ENCODE data around the gene SFXN1.

The SFXN1 gene

GRCh38 chr5:175465282-175465681 lies 13.1 kb upstream of the SFXN1 start:
- DNase-seq (ENCODE audit: low read depth, low spot score), result no peak

- peak; percentile 53 for DNase-seq (ENCODE audit: low read depth, low spot score)
Observed at GRCh38 chr5:175466700-175467318, 11.6 kb upstream of the SFXN1 start.

GRCh38 chr5:175467983-175468690 lies 10.2 kb upstream of the SFXN1 start:
- no peak for DNase-seq (ENCODE audit: low read depth, low spot score)

GRCh38 chr5:175468892-175469291 lies 9.5 kb upstream of the SFXN1 start:
- DNase-seq (ENCODE audit: low read depth, low spot score), result no peak

GRCh38 chr5:175469916-175470315 lies 8.4 kb upstream of the SFXN1 start:
- DNase-seq (ENCODE audit: low read depth, low spot score), result no peak

GRCh38 chr5:175470781-175471180 lies 7.6 kb upstream of the SFXN1 start:
- peak; percentile 22 for DNase-seq (ENCODE audit: low read depth, low spot score)

GRCh38 chr5:175471196-175471595 lies 7.2 kb upstream of the SFXN1 start:
- no peak for DNase-seq (ENCODE audit: low read depth, low spot score)

- no peak for DNase-seq (ENCODE audit: low read depth, low spot score)
Observed at GRCh38 chr5:175471628-175472027, 6.7 kb upstream of the SFXN1 start.

- no peak for DNase-seq (ENCODE audit: low read depth, low spot score)
Observed at GRCh38 chr5:175472378-175472777, 6.0 kb upstream of the SFXN1 start.

- no peak for DNase-seq (ENCODE audit: low read depth, low spot score)
Observed at GRCh38 chr5:175475248-175475647, 3.1 kb upstream of the SFXN1 start.

GRCh38 chr5:175477440-175477839 lies 920 bp upstream of the SFXN1 start:
- no peak for DNase-seq (ENCODE audit: low read depth, low spot score)

- no peak for DNase-seq (ENCODE audit: low read depth, low spot score)
Observed at GRCh38 chr5:175478008-175478383, 364 bp upstream of the SFXN1 start.

- no peak for DNase-seq (ENCODE audit: low read depth, low spot score)
Observed at GRCh38 chr5:175479125-175479881, 943 bp downstream of the SFXN1 start.

GRCh38 chr5:175483337-175483736 lies 5.0 kb downstream of the SFXN1 start:
- DNase-seq (ENCODE audit: low read depth, low spot score), result no peak

GRCh38 chr5:175484322-175484721 lies 6.0 kb downstream of the SFXN1 start:
- DNase-seq (ENCODE audit: low read depth, low spot score), result no peak

- DNase-seq (ENCODE audit: low read depth, low spot score), result no peak
Observed at GRCh38 chr5:175484829-175485228, 6.5 kb downstream of the SFXN1 start.

- peak; percentile 16 for DNase-seq (ENCODE audit: low read depth, low spot score)
Observed at GRCh38 chr5:175485631-175486030, 7.3 kb downstream of the SFXN1 start.

- no peak for DNase-seq (ENCODE audit: low read depth, low spot score)
Observed at GRCh38 chr5:175487514-175488222, 9.3 kb downstream of the SFXN1 start.

- no peak for DNase-seq (ENCODE audit: low read depth, low spot score)
Observed at GRCh38 chr5:175489693-175490443, 11.5 kb downstream of the SFXN1 start.

GRCh38 chr5:175491223-175491622 lies 12.9 kb downstream of the SFXN1 start:
- DNase-seq (ENCODE audit: low read depth, low spot score), result no peak

GRCh38 chr5:175493260-175493659 lies 14.9 kb downstream of the SFXN1 start:
- DNase-seq (ENCODE audit: low read depth, low spot score), result no peak
